Right cardiac atrium (tissue), 5 donors: ENCODE measurements around the gene CDS2. TPM values are rescaled to one million over a fixed set of nuclear protein-coding genes. Genes with fewer than 3 reads are reported as not detected.
"Not testable (repeated sequence)": the region's sequence is repeated elsewhere in the genome, so short reads cannot be mapped to it uniquely, and the experiment has no call there.

Experiments used
- ATAC-seq, 2 donors: fragments of 200-7000 bp; cut with Tn5 transposase; one replicate each; pipeline versions ENCODE4 v1.8.0 to v1.9.1; 2020; ENCODE audit warnings: moderate library complexity in 2 of 2, mild to moderate bottlenecking in 1 of 2
- DNase-seq, 3 donors: peaks; one replicate each; pipeline ENCODE4 v3.0.0-alpha.2; 2020
- H3K27ac ChIP-seq: one replicate; pipeline ENCODE4 v1.5.1; 2013; ENCODE audit warnings: mild to moderate bottlenecking, low read length, control low read depth, moderate library complexity
- H3K27me3 ChIP-seq: one replicate; pipeline ENCODE4 v1.6.1; 2013; ENCODE audit not compliant: control insufficient read depth, insufficient read depth
- H3K4me1 ChIP-seq: one replicate; pipeline ENCODE4 v1.6.1; 2013; ENCODE audit warnings: low read length; ENCODE audit not compliant: control insufficient read depth, insufficient read depth
- H3K4me3 ChIP-seq: one replicate; pipeline ENCODE4 v1.5.1; 2013; ENCODE audit warnings: low read length, control low read depth
- H3K9me3 ChIP-seq: one replicate; pipeline ENCODE4 v1.6.1; 2013; ENCODE audit warnings: low read length; ENCODE audit not compliant: control insufficient read depth
- WGBS: extraction: QIAGEN DNeasy Blood & Tissue Kit; methylation state at CpG from one replicate; pipeline ENCODE4 v1.1.7; 2013; 5-methylcytosine and 5-hydroxymethylcytosine counted together
- intact Hi-C, 4 donors: fragments of 100-400 bp; cut with DNase I; formaldehyde crosslinking; loops; one replicate each; pipeline versions ENCODE4 v1.11.0 to v1.14.0; 2022 to 2023
- polyA plus RNA-seq: library from polyadenylated mRNA; stranded (reverse); fragments of 200-250 nt; gene quantifications from one replicate; pipeline ENCODE4 v1.2.3, GENCODE V29; 2013
- total RNA-seq, 4 donors: library from RNA; stranded (reverse); fragmentation: NEBNext Ultra II Directional; extraction: Animal tissue kit (Norgen Biotek cat#: 25700); gene quantifications; one replicate each; pipeline ENCODE4 v1.2.1, GENCODE V29; 2021
- donor health status: healthy with polysubstance abuse.
- donor health status: DM: no; HTN: yes; CAD: no.
- donor health status: DM: no; HTN: no; CAD: no.
- donor health status: DM: no; HTN: yes; CAD: no; lungs with severe emphysema.
- donor health status: DM: yes; HTN: yes; CAD: no.

CDS2 gene
- total and polyA plus RNA-seq, 5 donors: 29.1 to 98.6 (median 87.9) TPM

- Histone ChIP-seq H3K27ac (no peak overlapping the region), H3K4me1 (no peaks in the 10 kb centered on the region), H3K9me3 (no peaks in the 10 kb centered on the region), H3K4me3 (no peak overlapping the region), H3K27me3 (no peaks in the 10 kb centered on the region)
- DNase-seq (no peak), ATAC-seq (no peak)
- WGBS: 91% methylated on average over 3 of the region's 3 CpGs
- intact Hi-C loops: loop anchor here in 2 of 4 donors (5.0 to 10.0 kb wide), 2 partner anchors 329 to 341 kb away; no protein-coding TSS in a partner anchor
Observed at GRCh38 chr20:5095931-5096330, 30.9 kb upstream of the CDS2 start.

GRCh38 chr20:5096463-5096862 lies 30.3 kb upstream of the CDS2 start:
- Histone ChIP-seq H3K27me3 (no peaks in the 10 kb centered on the region), H3K4me1 (no peaks in the 10 kb centered on the region), H3K4me3 (no peak overlapping the region), H3K27ac (no peak overlapping the region), H3K9me3 (no peaks in the 10 kb centered on the region)
- intact Hi-C loops: loop anchor here in 2 of 4 donors (5.0 to 10.0 kb wide), 2 partner anchors 329 to 342 kb away; no protein-coding TSS in a partner anchor
- no peak for DNase-seq
- ATAC-seq: peak in 1 of 2 donors; percentile 30
- WGBS: 91% methylated on average over 2 of the region's 2 CpGs

GRCh38 chr20:5099009-5099408 lies 27.8 kb upstream of the CDS2 start:
- not testable (repeated sequence) for H3K27ac ChIP-seq, ATAC-seq, H3K4me1 ChIP-seq, H3K4me3 ChIP-seq, H3K9me3 ChIP-seq, DNase-seq, H3K27me3 ChIP-seq
- WGBS: 85% methylated on average over 1 of the region's 1 CpG
- intact Hi-C loops: loop anchor here in 2 of 4 donors (5.0 to 10.0 kb wide), 2 partner anchors 332 to 344 kb away; no protein-coding TSS in a partner anchor

- not testable (repeated sequence) for H3K4me3 ChIP-seq, H3K9me3 ChIP-seq, DNase-seq, H3K27ac ChIP-seq, ATAC-seq, H3K4me1 ChIP-seq, H3K27me3 ChIP-seq
- intact Hi-C loops: loop anchor here in 2 of 4 donors (5.0 to 10.0 kb wide), 3 partner anchors 145 to 345 kb away; no protein-coding TSS in a partner anchor
- 90% methylated on average over 3 of the region's 3 CpGs for WGBS
Observed at GRCh38 chr20:5099909-5100308, 26.9 kb upstream of the CDS2 start.

- WGBS: 11% methylated on average over 9 of the region's 9 CpGs
- intact Hi-C loops: loop anchor here in 1 of 4 donors (10.0 kb wide), 1 partner anchor 146 kb away; no protein-coding TSS in a partner anchor
- H3K27me3 ChIP-seq: no peaks in the 10 kb centered on the region
- no peak overlapping the region for H3K27ac ChIP-seq
- DNase-seq (peak; percentile 69 to 91 (median 85)), ATAC-seq (peak; percentile 80 to 81)
- H3K4me3 ChIP-seq: no peak overlapping the region
- no peaks in the 10 kb centered on the region for H3K9me3 ChIP-seq
- H3K4me1 ChIP-seq: no peaks in the 10 kb centered on the region
Observed at GRCh38 chr20:5100684-5101347, 26.0 kb upstream of the CDS2 start.

GRCh38 chr20:5104479-5104878 lies 22.3 kb upstream of the CDS2 start:
- DNase-seq (no peak), ATAC-seq (no peak)
- no peaks in the 10 kb centered on the region for H3K27me3 ChIP-seq
- H3K4me3 ChIP-seq: no peak overlapping the region
- WGBS: 96% methylated on average over 2 of the region's 2 CpGs
- no peaks in the 10 kb centered on the region for H3K4me1 ChIP-seq
- intact Hi-C loops: loop anchor here in 1 of 4 donors (10.0 kb wide), 1 partner anchor 150 kb away; no protein-coding TSS in a partner anchor
- H3K27ac ChIP-seq: no peak overlapping the region
- H3K9me3 ChIP-seq: no peaks in the 10 kb centered on the region

GRCh38 chr20:5109276-5109675 lies 17.5 kb upstream of the CDS2 start:
- no peaks in the 10 kb centered on the region for H3K9me3 ChIP-seq
- H3K27ac ChIP-seq: no peak overlapping the region
- no peaks in the 10 kb centered on the region for H3K4me1 ChIP-seq
- no peaks in the 10 kb centered on the region for H3K27me3 ChIP-seq
- H3K4me3 ChIP-seq: no peak overlapping the region
- DNase-seq (no peak), ATAC-seq (no peak)
- intact Hi-C loops: loop anchor here in 1 of 4 donors (10.0 kb wide), 1 partner anchor 154 kb away; no protein-coding TSS in a partner anchor
- WGBS: 81% methylated on average over 5 of the region's 5 CpGs

GRCh38 chr20:5113615-5113986 lies 13.2 kb upstream of the CDS2 start:
- Histone ChIP-seq H3K9me3 (no peaks in the 10 kb centered on the region), H3K4me3 (peak overlapping the region; percentile 96), H3K4me1 (peaks cover under 1% of the 10 kb centered on the region), H3K27ac (peak overlapping the region; percentile 98), H3K27me3 (no peaks in the 10 kb centered on the region)
- intact Hi-C loops: no loop called here
- DNase-seq: no peak
- no peak for ATAC-seq
- 31% methylated on average over 3 of the region's 3 CpGs for WGBS

GRCh38 chr20:5114403-5114802 lies 12.4 kb upstream of the CDS2 start:
- WGBS: 74% methylated on average over 3 of the region's 3 CpGs
- no peaks in the 10 kb centered on the region for H3K27me3 ChIP-seq

GRCh38 chr20:5116875-5117274 lies 9.9 kb upstream of the CDS2 start:
- Histone ChIP-seq H3K27ac (no peak overlapping the region), H3K4me1 (peaks cover 4% of the 10 kb centered on the region), H3K9me3 (no peaks in the 10 kb centered on the region), H3K4me3 (no peak overlapping the region), H3K27me3 (no peaks in the 10 kb centered on the region)
- no peak for ATAC-seq
- 78% methylated on average over 3 of the region's 3 CpGs for WGBS
- DNase-seq: no peak
- intact Hi-C loops: no loop called here

More at GRCh38 chr20:5114403-5114802, 12.4 kb upstream of the CDS2 start:
- Histone ChIP-seq H3K4me3 (no peak overlapping the region), H3K9me3 (no peaks in the 10 kb centered on the region), H3K27ac (no peak overlapping the region), H3K4me1 (peaks cover 4% of the 10 kb centered on the region)
- intact Hi-C loops: no loop called here
- DNase-seq: no peak
- no peak for ATAC-seq

- Histone ChIP-seq H3K4me1 (peaks cover 4% of the 10 kb centered on the region), H3K9me3 (no peaks in the 10 kb centered on the region), H3K27ac (no peak overlapping the region), H3K4me3 (peak overlapping the region; percentile 53), H3K27me3 (no peaks in the 10 kb centered on the region)
- DNase-seq: no peak
- ATAC-seq: no peak
- 9% methylated on average over 23 of the region's 23 CpGs for WGBS
- intact Hi-C loops: no loop called here
Observed at GRCh38 chr20:5118220-5119142, 8.3 kb upstream of the CDS2 start.
